GM12865 (cell line): ENCODE data around the gene YPEL2.
A peak's percentile ranks its signal among the peaks of the same experiment; 100 is the strongest.

ENCODE experiments used
- DNase-seq: peaks from one replicate; pipeline ENCODE4 v3.0.0; 2010; ENCODE audit warnings: low read depth
- H3K4me3 ChIP-seq: 2 replicates; pipeline ENCODE4 v1.5.1; 2011; ENCODE audit warnings: mild to moderate bottlenecking, low read depth, low read length, control low read depth
- TF ChIP-seq, protein P1 (sequence below): IDR thresholded peaks from 2 replicates; pipeline ENCODE4 v1.5.1; 2011; ENCODE audit warnings: low read length, control low read depth, low read depth, inconsistent platforms; ENCODE audit not compliant: insufficient read depth; ENCODE audit errors: missing control alignments

Gene YPEL2

DNA sequence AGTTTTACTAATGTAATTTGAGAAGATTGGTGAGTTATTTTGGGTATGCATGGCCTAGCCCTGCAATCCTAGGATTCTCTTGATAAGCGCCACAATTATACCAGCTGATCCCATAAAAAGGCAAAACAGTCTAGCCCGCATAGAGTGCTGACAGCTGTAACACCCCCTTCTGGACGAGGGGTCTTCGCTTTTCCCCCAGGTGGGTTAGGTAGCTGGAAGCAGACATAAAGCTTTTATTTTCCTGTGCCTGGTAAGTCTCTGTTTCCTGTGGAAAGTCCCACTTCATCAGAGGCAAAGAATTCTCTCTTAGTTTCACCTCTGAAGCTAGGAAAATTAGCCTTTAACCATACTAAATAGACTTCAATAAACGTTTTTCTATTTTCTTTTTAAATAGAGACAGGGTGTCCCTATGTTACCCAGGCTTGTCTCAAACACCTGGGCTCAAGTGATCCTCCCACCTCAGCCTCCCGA lies 108.3 kb downstream of the YPEL2 start:
- no peak overlapping the region for H3K4me3 ChIP-seq
- TF ChIP-seq, protein P1, sequence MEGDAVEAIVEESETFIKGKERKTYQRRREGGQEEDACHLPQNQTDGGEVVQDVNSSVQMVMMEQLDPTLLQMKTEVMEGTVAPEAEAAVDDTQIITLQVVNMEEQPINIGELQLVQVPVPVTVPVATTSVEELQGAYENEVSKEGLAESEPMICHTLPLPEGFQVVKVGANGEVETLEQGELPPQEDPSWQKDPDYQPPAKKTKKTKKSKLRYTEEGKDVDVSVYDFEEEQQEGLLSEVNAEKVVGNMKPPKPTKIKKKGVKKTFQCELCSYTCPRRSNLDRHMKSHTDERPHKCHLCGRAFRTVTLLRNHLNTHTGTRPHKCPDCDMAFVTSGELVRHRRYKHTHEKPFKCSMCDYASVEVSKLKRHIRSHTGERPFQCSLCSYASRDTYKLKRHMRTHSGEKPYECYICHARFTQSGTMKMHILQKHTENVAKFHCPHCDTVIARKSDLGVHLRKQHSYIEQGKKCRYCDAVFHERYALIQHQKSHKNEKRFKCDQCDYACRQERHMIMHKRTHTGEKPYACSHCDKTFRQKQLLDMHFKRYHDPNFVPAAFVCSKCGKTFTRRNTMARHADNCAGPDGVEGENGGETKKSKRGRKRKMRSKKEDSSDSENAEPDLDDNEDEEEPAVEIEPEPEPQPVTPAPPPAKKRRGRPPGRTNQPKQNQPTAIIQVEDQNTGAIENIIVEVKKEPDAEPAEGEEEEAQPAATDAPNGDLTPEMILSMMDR: no peak
- DNase-seq: no peak

DNA sequence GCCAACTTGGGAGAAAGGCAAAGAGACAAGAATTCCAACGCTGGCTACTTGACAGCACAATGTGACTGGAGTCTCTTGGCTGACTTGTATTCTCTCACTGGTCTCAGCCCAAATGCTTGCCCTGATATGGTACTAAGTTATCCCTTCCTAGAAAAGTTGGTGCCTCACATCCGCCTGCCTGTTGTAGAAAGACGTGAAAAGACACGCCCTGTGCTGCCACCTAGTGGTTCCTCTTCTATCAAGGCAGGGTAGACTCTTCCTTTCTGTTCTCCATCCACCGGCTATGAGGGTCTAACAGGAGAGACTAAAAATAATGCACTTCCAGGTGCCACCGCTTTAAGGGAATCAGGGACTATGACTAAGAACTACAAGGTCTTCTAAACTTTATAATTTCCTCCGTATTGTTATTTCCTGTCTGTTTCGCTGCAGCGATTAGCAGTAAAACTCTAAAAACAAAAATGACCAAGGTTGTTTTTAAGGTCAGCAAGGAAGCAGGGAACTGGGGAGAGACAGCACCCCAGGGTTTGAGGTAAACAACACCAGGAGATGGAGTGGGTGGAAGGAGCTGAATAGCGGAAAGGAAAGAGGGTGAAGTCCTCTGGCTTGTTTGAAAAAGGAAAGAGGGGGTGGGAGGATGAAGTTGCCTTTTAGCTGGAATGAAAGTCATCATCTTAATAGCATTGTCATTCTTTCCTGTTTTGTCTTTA lies 109.5 kb downstream of the YPEL2 start:
- DNase-seq: peak; percentile 92
- TF ChIP-seq, protein P1: peak; percentile 78
- no peak overlapping the region for H3K4me3 ChIP-seq

DNA sequence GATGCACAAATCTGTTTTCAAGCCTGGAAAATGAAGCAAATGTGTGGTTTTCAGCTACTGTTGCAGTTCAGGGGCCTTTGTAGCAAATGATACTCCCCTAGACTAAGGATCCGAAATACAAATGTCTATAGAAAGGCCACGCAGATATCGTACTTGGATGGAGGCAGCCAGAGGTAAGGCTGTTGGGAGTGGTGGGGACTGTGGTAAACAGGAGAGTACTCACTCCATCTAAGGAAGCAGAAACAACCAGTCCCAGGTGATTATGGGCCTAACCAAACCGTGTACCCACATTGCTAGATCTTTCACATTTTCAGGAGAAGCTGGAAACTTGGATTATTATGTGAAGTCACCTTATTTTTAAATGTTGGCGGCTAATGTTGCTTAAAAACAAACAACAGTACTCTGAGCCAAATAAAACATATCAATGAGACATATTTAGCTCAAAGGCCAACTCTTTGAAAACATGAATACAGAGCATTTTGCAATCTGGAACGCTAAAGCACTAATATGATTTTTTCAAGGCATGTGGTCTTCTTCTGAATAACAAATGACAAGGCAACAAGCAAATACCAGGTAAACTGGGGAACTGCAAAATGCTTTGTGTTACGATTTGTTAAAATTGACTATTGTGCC lies 110.1 kb downstream of the YPEL2 start:
- DNase-seq: no peak
- TF ChIP-seq, protein P1: no peak
- no peak overlapping the region for H3K4me3 ChIP-seq

DNA sequence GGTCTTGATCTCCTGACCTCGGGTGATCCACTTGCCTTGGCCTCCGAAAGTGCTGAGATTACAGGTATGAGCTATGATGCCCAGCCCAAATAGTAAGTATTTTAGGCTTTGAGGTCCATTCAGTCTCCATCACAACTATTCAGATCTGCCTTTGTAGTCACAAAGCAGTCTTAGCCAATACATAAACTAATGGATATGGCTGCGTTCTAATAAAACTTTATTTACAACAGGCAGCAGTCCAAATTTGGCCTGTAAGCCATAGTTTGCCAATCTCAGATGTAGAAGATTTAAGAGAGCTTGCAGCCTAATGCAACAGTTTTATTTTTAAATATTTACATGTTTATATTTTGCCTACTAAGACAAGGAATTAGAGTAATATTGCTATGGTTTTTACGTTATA lies 111.7 kb downstream of the YPEL2 start:
- no peak overlapping the region for H3K4me3 ChIP-seq
- no peak for DNase-seq
- TF ChIP-seq, protein P1: no peak
